C4-2B (cell line): ENCODE data around the gene ZIC2.

Experiments used
- ZFX ChIP-seq: fragments of 450-650 bp; IDR thresholded peaks from 2 replicates; pipeline ENCODE4 v1.6.1; 2017
- TF ChIP-seq, protein P1 (sequence below): fragments of 450-650 bp; conservative IDR thresholded peaks from 2 replicates; pipeline ENCODE4 v1.5.1; 2017; ENCODE audit warnings: mild to moderate bottlenecking

GRCh38 chr13:99984461-99985240, 3.1 kb downstream of the ZIC2 start:
- TF ChIP-seq, protein P1, sequence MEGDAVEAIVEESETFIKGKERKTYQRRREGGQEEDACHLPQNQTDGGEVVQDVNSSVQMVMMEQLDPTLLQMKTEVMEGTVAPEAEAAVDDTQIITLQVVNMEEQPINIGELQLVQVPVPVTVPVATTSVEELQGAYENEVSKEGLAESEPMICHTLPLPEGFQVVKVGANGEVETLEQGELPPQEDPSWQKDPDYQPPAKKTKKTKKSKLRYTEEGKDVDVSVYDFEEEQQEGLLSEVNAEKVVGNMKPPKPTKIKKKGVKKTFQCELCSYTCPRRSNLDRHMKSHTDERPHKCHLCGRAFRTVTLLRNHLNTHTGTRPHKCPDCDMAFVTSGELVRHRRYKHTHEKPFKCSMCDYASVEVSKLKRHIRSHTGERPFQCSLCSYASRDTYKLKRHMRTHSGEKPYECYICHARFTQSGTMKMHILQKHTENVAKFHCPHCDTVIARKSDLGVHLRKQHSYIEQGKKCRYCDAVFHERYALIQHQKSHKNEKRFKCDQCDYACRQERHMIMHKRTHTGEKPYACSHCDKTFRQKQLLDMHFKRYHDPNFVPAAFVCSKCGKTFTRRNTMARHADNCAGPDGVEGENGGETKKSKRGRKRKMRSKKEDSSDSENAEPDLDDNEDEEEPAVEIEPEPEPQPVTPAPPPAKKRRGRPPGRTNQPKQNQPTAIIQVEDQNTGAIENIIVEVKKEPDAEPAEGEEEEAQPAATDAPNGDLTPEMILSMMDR: no peak
- no peak for TF ChIP-seq ZFX
